Natural killer cell (primary cell): Measurements from ENCODE around the gene FAXC. TPM values are rescaled to one million over a fixed set of nuclear protein-coding genes. Genes with fewer than 3 reads are reported as not detected.

ENCODE experiments used
- ATAC-seq, 3 donors: fragments of 150-1000 bp in 2 of 3; fragments of 200-7000 bp in 1 of 3; cut with Tn5 transposase; 1 replicate in 1 of 3; 2 replicates in 2 of 3; pipeline ENCODE4 v1.10.0; 2021; ENCODE audit warnings: mild to moderate bottlenecking in 2 of 3, moderate library complexity in 2 of 3
- DNase-seq, 2 donors: peaks; one replicate each; pipeline versions ENCODE4 v3.0.0 to v3.0.0-alpha.2; 2013 to 2021; ENCODE audit warnings: mixed read lengths in 1 of 2
- H3K27ac ChIP-seq: one replicate; pipeline ENCODE4 v1.5.1; 2013; ENCODE audit warnings: mild to moderate bottlenecking, low read length
- H3K27me3 ChIP-seq: one replicate; pipeline ENCODE4 v1.6.1; 2013; ENCODE audit warnings: low read length; ENCODE audit not compliant: control insufficient read depth, insufficient read depth
- H3K36me3 ChIP-seq: one replicate; pipeline ENCODE4 v1.6.1; 2013; ENCODE audit warnings: low read length; ENCODE audit not compliant: control insufficient read depth, insufficient read depth
- H3K4me1 ChIP-seq: one replicate; pipeline ENCODE4 v1.6.1; 2013; ENCODE audit warnings: low read length; ENCODE audit not compliant: control insufficient read depth, insufficient read depth
- H3K4me3 ChIP-seq: one replicate; pipeline ENCODE4 v1.5.1; 2013; ENCODE audit warnings: low read length
- H3K9me3 ChIP-seq: one replicate; pipeline ENCODE4 v1.6.1; 2013; ENCODE audit warnings: low read length; ENCODE audit not compliant: control insufficient read depth, insufficient read depth
- H3K27ac Mint-ChIP-seq, 2 donors: one replicate each; pipeline ENCODE4 v1.8.0; 2022; ENCODE audit warnings: mild to moderate bottlenecking in 2 of 2, mixed read lengths in 2 of 2, moderate library complexity in 1 of 2
- H3K27me3 Mint-ChIP-seq, 2 donors: one replicate each; pipeline ENCODE4 v1.8.0; 2022; ENCODE audit warnings: low read depth in 2 of 2, mixed read lengths in 2 of 2
- H3K36me3 Mint-ChIP-seq: one replicate; pipeline ENCODE4 v1.8.0; 2022; ENCODE audit warnings: mixed read lengths
- H3K4me1 Mint-ChIP-seq, 2 donors: one replicate each; pipeline ENCODE4 v1.8.0; 2022; ENCODE audit warnings: mixed read lengths in 2 of 2
- H3K4me3 Mint-ChIP-seq: one replicate; pipeline ENCODE4 v1.8.0; 2022; ENCODE audit warnings: mild to moderate bottlenecking, moderate library complexity, mixed read lengths
- H3K9me3 Mint-ChIP-seq, 2 donors: one replicate each; pipeline ENCODE4 v1.8.0; 2022; ENCODE audit warnings: mixed read lengths in 2 of 2
- CTCF ChIP-seq: fragments of 200-600 bp; IDR thresholded peaks from one replicate; pipeline ENCODE4 v1.8.0; 2022; ENCODE audit warnings: antibody characterized with exemption
- WGBS: methylation state at CpG from one replicate; pipeline ENCODE4 v1.1.7; 2013; ENCODE audit warnings: missing lambda C conversion rate; ENCODE audit not compliant: insufficient coverage; 5-methylcytosine and 5-hydroxymethylcytosine counted together
- intact Hi-C: fragments of 100-400 bp; cut with micrococcal nuclease; formaldehyde crosslinking; loops from one replicate; pipeline ENCODE4 v1.14.2; 2022
- total RNA-seq, 4 donors: library from RNA; stranded (reverse); fragments of 120-200 nt in 1 of 4; gene quantifications; one replicate each; pipeline versions ENCODE4 v1.2.3 to v1.2.4, GENCODE V29; 2013 to 2022

Gene FAXC
- total RNA-seq, 3 donors from 2014 or later (not counting 1 experiment from before 2014, with no cell fraction given) = not detected

- H3K27me3 Mint-ChIP-seq = no peaks in the 10 kb centered on the region
- peaks cover 6 to 8% of the 10 kb centered on the region in 2 donors for H3K4me1 Mint-ChIP-seq
- Histone ChIP-seq H3K36me3 (no peaks in the 10 kb centered on the region), H3K4me3 (peak overlapping the region; percentile 83), H3K27me3 (no peaks in the 10 kb centered on the region), H3K4me1 (peaks cover 4% of the 10 kb centered on the region), H3K27ac (peak overlapping the region; percentile 58), H3K9me3 (no peaks in the 10 kb centered on the region)
- 34% methylated on average over 2 of the region's 2 CpGs for WGBS
- H3K9me3 Mint-ChIP-seq = no peaks in the 10 kb centered on the region
- intact Hi-C loops = no loop called here
- no peaks in the 10 kb centered on the region for H3K36me3 Mint-ChIP-seq
- H3K4me3 Mint-ChIP-seq = peak overlapping the region; percentile 95
- TF ChIP-seq CTCF = no peak
- H3K27ac Mint-ChIP-seq = peak overlapping the region; percentile 79 to 86
- no peak for ATAC-seq
- DNase-seq = no peak
These were observed 43.9 kb upstream of the FAXC start for GRCh38 chr6:99393366-99393697.

GRCh38 chr6:99390896-99391295 lies 41.4 kb upstream of the FAXC start:
- no peaks in the 10 kb centered on the region for H3K9me3 ChIP-seq
- Mint-ChIP-seq H3K9me3 (no peaks in the 10 kb centered on the region), H3K4me3 (no peak overlapping the region), H3K27ac (no peak overlapping the region), H3K36me3 (no peaks in the 10 kb centered on the region), H3K27me3 (no peaks in the 10 kb centered on the region), H3K4me1 (peaks cover 6 to 8% of the 10 kb centered on the region in 2 donors)
- ATAC-seq = no peak
- peaks cover 4% of the 10 kb centered on the region for H3K4me1 ChIP-seq
- TF ChIP-seq CTCF = no peak
- no peak overlapping the region for H3K27ac ChIP-seq
- no peak overlapping the region for H3K4me3 ChIP-seq
- no peaks in the 10 kb centered on the region for H3K36me3 ChIP-seq
- no peak for DNase-seq
- H3K27me3 ChIP-seq = no peaks in the 10 kb centered on the region
- intact Hi-C loops = no loop called here
- 100% methylated on average over 1 of the region's 3 CpGs for WGBS

GRCh38 chr6:99384507-99384906 lies 35.0 kb upstream of the FAXC start:
- Histone ChIP-seq H3K4me1 (no peaks in the 10 kb centered on the region), H3K4me3 (no peak overlapping the region), H3K9me3 (no peaks in the 10 kb centered on the region), H3K36me3 (no peaks in the 10 kb centered on the region), H3K27ac (no peak overlapping the region), H3K27me3 (no peaks in the 10 kb centered on the region)
- 97% methylated on average over 3 of the region's 3 CpGs for WGBS
- no peak for DNase-seq
- ATAC-seq = no peak
- no peaks in the 10 kb centered on the region for H3K4me1 Mint-ChIP-seq
- no peak overlapping the region for H3K4me3 Mint-ChIP-seq
- no peak overlapping the region for H3K27ac Mint-ChIP-seq
- TF ChIP-seq CTCF = no peak
- intact Hi-C loops = no loop called here
- H3K36me3 Mint-ChIP-seq = no peaks in the 10 kb centered on the region
- H3K9me3 Mint-ChIP-seq = no peaks in the 10 kb centered on the region
- no peaks in the 10 kb centered on the region for H3K27me3 Mint-ChIP-seq

GRCh38 chr6:99378636-99379035 lies 29.2 kb upstream of the FAXC start:
- no peaks in the 10 kb centered on the region for H3K9me3 ChIP-seq
- no peaks in the 10 kb centered on the region for H3K27me3 ChIP-seq
- TF ChIP-seq CTCF = no peak
- DNase-seq (no peak), ATAC-seq (no peak)
- intact Hi-C loops = no loop called here
- H3K4me3 ChIP-seq = no peak overlapping the region
- no peak overlapping the region for H3K4me3 Mint-ChIP-seq
- no peak overlapping the region for H3K27ac Mint-ChIP-seq
- no peaks in the 10 kb centered on the region for H3K36me3 Mint-ChIP-seq
- no peaks in the 10 kb centered on the region for H3K27me3 Mint-ChIP-seq
- H3K4me1 ChIP-seq = no peaks in the 10 kb centered on the region
- no peaks in the 10 kb centered on the region for H3K4me1 Mint-ChIP-seq
- H3K36me3 ChIP-seq = no peaks in the 10 kb centered on the region
- H3K27ac ChIP-seq = no peak overlapping the region
- H3K9me3 Mint-ChIP-seq = no peaks in the 10 kb centered on the region
